IMR-90 (cell line): ENCODE data around the gene ATP2C2. TPM values are rescaled to one million over a fixed set of nuclear protein-coding genes. Genes with fewer than 3 reads are reported as not detected.

Experiments
- ATAC-seq: fragments of 200-7000 bp; cut with Tn5 transposase; 2 replicates; pipeline ENCODE4 v1.9.1; 2020; ENCODE audit warnings: low read depth, mild to moderate bottlenecking, moderate library complexity
- BruUV-seq: library from RNA; stranded (reverse); fragments of 400-500 nt; replicated peaks from 2 replicates; lab custom pipeline; 2021; lab: Mats Ljungman, UMichigan
- CTCF ChIA-PET: fragments of 300-600 bp; formaldehyde crosslinking; extraction: SDS; loops from one replicate; lab custom pipeline; 2021; ENCODE audit warnings: antibody characterized with exemption; lab: Yijun Ruan, JAX
- POLR2A ChIA-PET: fragments of 300-600 bp; sonication (Branson Sonifier 250); formaldehyde crosslinking; loops from one replicate; lab custom pipeline; 2022; ENCODE audit warnings: antibody characterized with exemption; ENCODE audit not compliant: unreplicated experiment; lab: Charles Lee
- DNase-seq: peaks from one replicate; pipeline ENCODE4 v3.0.0; 2013
- H2AFZ ChIP-seq: replicated peaks from 2 replicates; pipeline ENCODE3; 2013; ENCODE audit warnings: low read length, mild to moderate bottlenecking; ENCODE audit not compliant: poor library complexity
- H2AK5ac ChIP-seq: 2 replicates; pipeline ENCODE4 v1.6.1; 2013; ENCODE audit warnings: low read depth, low read length, inconsistent platforms
- H2AK9ac ChIP-seq: replicated peaks from 2 replicates; pipeline ENCODE3; 2013; ENCODE audit warnings: mild to moderate bottlenecking, low read depth, low read length, moderate library complexity; ENCODE audit not compliant: poor library complexity
- H2BK120ac ChIP-seq: 2 replicates; pipeline ENCODE4 v1.6.1; 2013; ENCODE audit warnings: low read depth, low read length, inconsistent platforms
- H2BK15ac ChIP-seq: 3 replicates; pipeline ENCODE4 v1.6.1; 2013; ENCODE audit warnings: low read depth, low read length, inconsistent platforms
- H2BK20ac ChIP-seq: 2 replicates; pipeline ENCODE4 v1.6.1; 2013; ENCODE audit warnings: low read depth, mild to moderate bottlenecking, inconsistent platforms, low read length, moderate library complexity
- H2BK5ac ChIP-seq: 2 replicates; pipeline ENCODE4 v1.6.1; 2013; ENCODE audit warnings: mild to moderate bottlenecking, low read depth, low read length, inconsistent platforms; ENCODE audit not compliant: poor library complexity, severe bottlenecking
- H3K14ac ChIP-seq: replicated peaks from 2 replicates; pipeline ENCODE4 v1.6.1; 2013; ENCODE audit warnings: low read depth, low read length, inconsistent platforms
- H3K18ac ChIP-seq: 2 replicates; pipeline ENCODE4 v1.6.1; 2013; ENCODE audit warnings: low read depth, low read length, control low read depth
- H3K23ac ChIP-seq: 2 replicates; pipeline ENCODE4 v1.6.1; 2013; ENCODE audit warnings: low read depth, low read length, inconsistent platforms
- H3K27ac ChIP-seq: 2 replicates; pipeline ENCODE4 v1.5.1; 2013; ENCODE audit warnings: mild to moderate bottlenecking, control low read depth, low read length; ENCODE audit not compliant: insufficient read depth
- H3K27me3 ChIP-seq: 2 replicates; pipeline ENCODE4 v1.6.1; 2013; ENCODE audit warnings: low read length; ENCODE audit not compliant: control insufficient read depth, insufficient read depth
- H3K36me3 ChIP-seq: 2 replicates; pipeline ENCODE4 v1.6.1; 2013; ENCODE audit warnings: low read length, mixed read lengths; ENCODE audit not compliant: control insufficient read depth, insufficient read depth
- H3K4ac ChIP-seq: 2 replicates; pipeline ENCODE4 v1.6.1; 2013; ENCODE audit warnings: low read depth, low read length, inconsistent platforms
- H3K4me1 ChIP-seq: 2 replicates; pipeline ENCODE4 v1.6.1; 2013; ENCODE audit warnings: low read length, mixed read lengths; ENCODE audit not compliant: control insufficient read depth, insufficient read depth
- H3K4me2 ChIP-seq: 2 replicates; pipeline ENCODE4 v1.6.1; 2013; ENCODE audit warnings: low read depth, mild to moderate bottlenecking, control low read depth, low read length, moderate library complexity
- H3K4me3 ChIP-seq: 2 replicates; pipeline ENCODE4 v1.5.1; 2013; ENCODE audit warnings: low read depth, mild to moderate bottlenecking, control low read depth, low read length, moderate library complexity; ENCODE audit not compliant: insufficient read depth
- H3K56ac ChIP-seq: 2 replicates; pipeline ENCODE4 v1.6.1; 2013; ENCODE audit warnings: low read length, inconsistent platforms; ENCODE audit not compliant: insufficient read depth; ENCODE audit errors: extremely low read depth
- H3K79me1 ChIP-seq, 2 experiments: 2 replicates each; pipeline ENCODE4 v1.6.1; 2013; ENCODE audit warnings: low read length in 2 of 2, inconsistent platforms in 1 of 2, low read depth in 1 of 2
- H3K9ac ChIP-seq: 2 replicates; pipeline ENCODE4 v1.6.1; 2013; ENCODE audit warnings: low read depth, low read length, control low read depth
- H3K9me1 ChIP-seq: 2 replicates; pipeline ENCODE4 v1.6.1; 2013; ENCODE audit warnings: low read length, inconsistent platforms; ENCODE audit not compliant: insufficient read depth
- H3K9me3 ChIP-seq: 2 replicates; pipeline ENCODE4 v1.6.1; 2013; ENCODE audit warnings: low read length; ENCODE audit not compliant: control insufficient read depth, insufficient read depth
- H4K20me1 ChIP-seq: 2 replicates; pipeline ENCODE4 v1.6.1; 2013; ENCODE audit warnings: low read length, inconsistent platforms; ENCODE audit not compliant: insufficient read depth
- H4K5ac ChIP-seq: 2 replicates; pipeline ENCODE4 v1.6.1; 2013; ENCODE audit warnings: mild to moderate bottlenecking, low read depth, low read length, control low read depth
- H4K8ac ChIP-seq, 2 experiments: 2 replicates each; pipeline ENCODE4 v1.6.1; 2013; ENCODE audit warnings: low read depth in 2 of 2, low read length in 2 of 2, control low read depth in 1 of 2, inconsistent platforms in 1 of 2
- H4K91ac ChIP-seq: 2 replicates; pipeline ENCODE4 v1.6.1; 2013; ENCODE audit warnings: low read depth, low read length, inconsistent platforms; ENCODE audit not compliant: insufficient read depth
- BHLHE40 ChIP-seq: fragments of 150-350 bp; IDR thresholded peaks from 2 replicates; pipeline ENCODE4 v1.6.1; 2016; ENCODE audit warnings: mild to moderate bottlenecking, low read depth, low read length
- CEBPB ChIP-seq: IDR thresholded peaks from 2 replicates; pipeline ENCODE4 v1.6.1; 2012; ENCODE audit warnings: low read depth, low read length, improper control_type of control experiment
- MAFK ChIP-seq: IDR thresholded peaks from 2 replicates; pipeline ENCODE4 v1.6.1; 2012; ENCODE audit warnings: low read depth, low read length, improper control_type of control experiment
- RAD21 ChIP-seq: IDR thresholded peaks from 2 replicates; pipeline ENCODE4 v1.6.1; 2012; ENCODE audit warnings: low read length, improper control_type of control experiment
- SMC3 ChIP-seq: fragments of 150-350 bp; IDR thresholded peaks from 2 replicates; pipeline ENCODE4 v1.6.1; 2016; ENCODE audit warnings: low read depth, mild to moderate bottlenecking, antibody characterized with exemption, low read length, moderate library complexity
- WGBS, 2 experiments: methylation state at CpG; one replicate each; pipeline versions ENCODE4 v1.1.5 to v1.1.7; 2013; ENCODE audit warnings: missing lambda C conversion rate in 2 of 2; ENCODE audit not compliant: insufficient read length in 1 of 2; ENCODE audit errors: extremely low coverage in 2 of 2; 5-methylcytosine and 5-hydroxymethylcytosine counted together
- dilution Hi-C: fragments of 300-500 bp; cut with HindIII; formaldehyde crosslinking; loops from one replicate; pipeline ENCODE4 v1.14.3; 2018; ENCODE audit warnings: low sequenced_read_pairs; ENCODE audit not compliant: unreplicated experiment
- in situ Hi-C: fragments of 300-500 bp; cut with MboI; formaldehyde crosslinking; loops from 3 replicates; pipeline ENCODE4 v1.14.3; 2019; ENCODE audit warnings: low sequenced_read_pairs, inconsistent platforms, mixed read lengths
- intact Hi-C: fragments of 100-400 bp; cut with micrococcal nuclease; formaldehyde crosslinking; loops from 2 replicates; pipeline ENCODE4 v1.10.0; 2022
- polyA plus RNA-seq, 3 experiments: library from polyadenylated mRNA; depleted of rRNA; stranded (reverse); fragments of >200 nt; gene quantifications; 2 replicates each; pipeline ENCODE4 v1.2.3, GENCODE V29; 2012; ENCODE audit warnings: low replicate concordance in 1 of 3
- total RNA-seq: library from RNA; depleted of rRNA; stranded (reverse); fragments of >200 nt; gene quantifications from 2 replicates; pipeline ENCODE4 v1.2.3, GENCODE V29; 2012
- TF ChIP-seq, protein P1 (sequence below): fragments of 150-350 bp; IDR thresholded peaks from 2 replicates; pipeline ENCODE4 v1.6.1; 2017; ENCODE audit warnings: mild to moderate bottlenecking, antibody characterized with exemption, low read length, low read depth

The ATP2C2 gene
- total and polyA plus RNA-seq, 2 of the 4 experiments (the other 2 are of a cell fraction), result not detected

DNA sequence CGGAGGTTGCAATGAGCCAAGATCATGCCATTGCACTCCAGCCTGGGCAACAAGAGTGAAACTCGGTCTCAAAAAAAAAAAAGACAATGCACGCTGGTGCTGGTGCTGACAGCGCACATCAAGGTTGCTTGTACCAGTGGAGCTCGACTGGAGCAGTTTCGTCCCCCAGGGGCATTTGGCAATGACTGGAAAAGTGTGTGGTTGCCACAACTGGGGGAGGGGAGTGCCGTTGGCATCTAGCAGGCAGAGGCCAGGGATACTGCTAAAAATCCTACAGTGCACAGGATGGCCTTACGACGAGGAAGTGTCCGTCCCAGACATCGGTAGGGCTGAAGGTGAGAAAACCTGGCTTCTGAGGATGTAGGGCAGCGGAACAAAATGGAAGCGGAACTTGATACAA lies 133.7 kb downstream of the ATP2C2 start:
- H3K9ac ChIP-seq, result no peak overlapping the region
- peak overlapping the region; percentile 17; the same call in 1 of the 2 replicates for H2BK20ac ChIP-seq

More for the DNA sequence above, 133.7 kb downstream of the ATP2C2 start:
- Histone ChIP-seq H2AK9ac (peak overlapping the region; percentile 11), H4K20me1 (peaks cover 12% of the 10 kb centered on the region; the same call in 1 of the 2 replicates), H3K14ac (peak overlapping the region; percentile 10; the same call in 1 of the 2 replicates), H3K79me1 (peaks cover 49 to 84% of the 10 kb centered on the region in 2 experiments), H3K4me1 (peaks cover 16% of the 10 kb centered on the region), H3K4me2 (no peak overlapping the region), H3K18ac (no peak overlapping the region), H3K27me3 (no peaks in the 10 kb centered on the region), H4K5ac (no peak overlapping the region), H3K27ac (no peak overlapping the region), H2BK5ac (peak overlapping the region; percentile 95), H2BK120ac (peak overlapping the region; percentile 58; the same call in 1 of the 2 replicates), H3K36me3 (peaks cover 24% of the 10 kb centered on the region), H4K91ac (peak overlapping the region; percentile 51), H2AK5ac (peak overlapping the region; percentile 92), H3K9me3 (no peaks in the 10 kb centered on the region), H2AFZ (no peak overlapping the region), H2BK15ac (peak overlapping the region; percentile 44; the same call in 1 of the 3 replicates), H3K23ac (peak overlapping the region; percentile 22; the same call in 1 of the 2 replicates), H3K56ac (no peak overlapping the region), H3K9me1 (peaks cover 39% of the 10 kb centered on the region), H4K8ac (peak overlapping the region in 1 of 2 experiments; percentile 6; a peak in 2 of 4 replicates), H3K4me3 (no peak overlapping the region), H3K4ac (peak overlapping the region; percentile 63)
- ATAC-seq (no peak), DNase-seq (no peak)
- TF ChIP-seq MAFK, result no peak
- TF ChIP-seq, protein P1, sequence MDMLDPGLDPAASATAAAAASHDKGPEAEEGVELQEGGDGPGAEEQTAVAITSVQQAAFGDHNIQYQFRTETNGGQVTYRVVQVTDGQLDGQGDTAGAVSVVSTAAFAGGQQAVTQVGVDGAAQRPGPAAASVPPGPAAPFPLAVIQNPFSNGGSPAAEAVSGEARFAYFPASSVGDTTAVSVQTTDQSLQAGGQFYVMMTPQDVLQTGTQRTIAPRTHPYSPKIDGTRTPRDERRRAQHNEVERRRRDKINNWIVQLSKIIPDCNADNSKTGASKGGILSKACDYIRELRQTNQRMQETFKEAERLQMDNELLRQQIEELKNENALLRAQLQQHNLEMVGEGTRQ, result no peak
- TF ChIP-seq SMC3, result no peak
- no peak for TF ChIP-seq BHLHE40
- TF ChIP-seq CEBPB, result no peak
- TF ChIP-seq RAD21, result no peak
- intact Hi-C loops (no loop called here), in situ Hi-C loops (no loop called here), dilution Hi-C loops (no loop called here)
- BruUV-seq, result TSS peak; percentile 14
- ChIA-PET POLR2A (no interaction called here), CTCF (no interaction called here)
- whole genome bisulfite sequencing, 2 experiments, result 94% methylated on average over 12 of the region's 13 CpGs; no CpG with 5 or more reads in 1 of the 2 experiments
